GM20000 (cell line): ENCODE measurements around the gene SFTPD.

Experiments
- DNase-seq: peaks from one replicate; pipeline ENCODE4 v3.0.0; 2012; ENCODE audit warnings: low spot score
- TF ChIP-seq, protein P1 (sequence below): IDR thresholded peaks from 2 replicates; pipeline ENCODE4 v1.5.1; 2012; ENCODE audit warnings: mild to moderate bottlenecking, control low read depth; ENCODE audit errors: extremely low read depth, missing control alignments

The SFTPD gene

DNA sequence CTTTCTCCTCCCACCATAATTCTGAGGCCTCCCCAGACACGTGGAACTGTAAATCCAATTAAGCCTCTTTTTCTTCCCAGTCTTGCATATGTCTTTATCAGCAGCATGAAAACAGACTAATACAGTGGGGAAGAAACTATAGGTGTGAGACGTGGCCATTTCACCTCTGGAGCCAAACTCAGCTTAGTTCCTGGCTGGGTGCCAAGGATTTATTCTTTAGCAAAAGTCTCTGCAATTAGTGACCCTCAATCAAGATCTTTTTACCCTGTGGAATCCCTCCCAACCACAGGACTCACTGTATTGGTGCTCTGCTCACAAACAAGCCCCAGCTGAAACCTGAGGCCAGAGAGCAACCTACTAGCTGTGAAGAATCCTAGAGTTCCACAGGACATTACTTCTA is 28.1 kb upstream of the SFTPD start:
- TF ChIP-seq, protein P1, sequence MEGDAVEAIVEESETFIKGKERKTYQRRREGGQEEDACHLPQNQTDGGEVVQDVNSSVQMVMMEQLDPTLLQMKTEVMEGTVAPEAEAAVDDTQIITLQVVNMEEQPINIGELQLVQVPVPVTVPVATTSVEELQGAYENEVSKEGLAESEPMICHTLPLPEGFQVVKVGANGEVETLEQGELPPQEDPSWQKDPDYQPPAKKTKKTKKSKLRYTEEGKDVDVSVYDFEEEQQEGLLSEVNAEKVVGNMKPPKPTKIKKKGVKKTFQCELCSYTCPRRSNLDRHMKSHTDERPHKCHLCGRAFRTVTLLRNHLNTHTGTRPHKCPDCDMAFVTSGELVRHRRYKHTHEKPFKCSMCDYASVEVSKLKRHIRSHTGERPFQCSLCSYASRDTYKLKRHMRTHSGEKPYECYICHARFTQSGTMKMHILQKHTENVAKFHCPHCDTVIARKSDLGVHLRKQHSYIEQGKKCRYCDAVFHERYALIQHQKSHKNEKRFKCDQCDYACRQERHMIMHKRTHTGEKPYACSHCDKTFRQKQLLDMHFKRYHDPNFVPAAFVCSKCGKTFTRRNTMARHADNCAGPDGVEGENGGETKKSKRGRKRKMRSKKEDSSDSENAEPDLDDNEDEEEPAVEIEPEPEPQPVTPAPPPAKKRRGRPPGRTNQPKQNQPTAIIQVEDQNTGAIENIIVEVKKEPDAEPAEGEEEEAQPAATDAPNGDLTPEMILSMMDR, result no peak
- DNase-seq, result no peak

DNA sequence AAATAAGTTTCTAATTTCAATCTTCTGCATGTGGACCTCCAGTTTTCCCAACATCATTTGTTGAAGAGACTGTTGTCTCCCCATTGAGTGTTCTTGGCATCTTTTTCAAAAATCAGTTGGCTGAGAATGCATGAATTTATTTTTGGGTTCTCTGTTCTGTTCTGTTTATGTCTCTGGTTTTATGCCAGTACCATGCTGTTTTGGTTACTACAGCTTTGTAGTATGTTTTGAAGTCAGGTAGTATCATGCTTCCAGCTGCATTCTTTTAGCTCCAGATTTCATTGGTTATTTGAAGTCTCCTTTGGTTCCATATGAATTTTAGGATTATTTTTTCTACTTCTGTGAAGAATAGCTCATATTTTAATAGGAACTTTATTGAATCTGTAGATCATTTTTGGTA is 21.2 kb upstream of the SFTPD start:
- DNase-seq, result no peak
- TF ChIP-seq, protein P1, result no peak

DNA sequence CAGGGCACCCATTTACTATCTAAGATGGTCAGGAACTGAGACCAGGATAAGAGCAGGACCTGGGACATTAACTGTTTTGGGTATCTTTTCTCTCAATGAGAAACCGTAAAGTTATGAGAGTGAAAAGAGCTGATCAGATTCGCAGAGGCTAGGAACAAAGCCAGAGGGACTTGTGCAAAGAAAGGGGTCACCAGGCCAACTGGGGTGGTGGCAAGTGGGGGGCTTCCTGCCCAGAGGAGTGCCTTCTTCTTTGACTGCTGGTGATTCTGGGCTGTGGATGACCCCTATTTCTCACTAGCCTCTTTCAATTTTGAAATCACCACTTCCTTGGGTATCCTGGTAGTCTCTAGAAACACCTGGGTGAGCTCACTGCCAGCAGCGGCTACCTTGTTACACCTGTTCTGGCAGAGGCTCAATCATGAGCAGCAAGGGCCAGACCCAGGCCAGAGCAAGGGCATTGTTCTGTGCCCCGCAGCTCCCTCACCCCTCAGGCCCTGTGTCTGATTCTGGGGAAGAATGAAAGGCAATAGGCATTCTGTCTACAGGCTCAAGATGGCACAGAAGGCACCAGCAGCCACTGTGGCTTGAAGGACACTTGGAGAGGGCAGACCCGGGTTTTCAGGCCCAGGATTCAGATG is 999 bp downstream of the SFTPD start:
- DNase-seq, result no peak

DNA sequence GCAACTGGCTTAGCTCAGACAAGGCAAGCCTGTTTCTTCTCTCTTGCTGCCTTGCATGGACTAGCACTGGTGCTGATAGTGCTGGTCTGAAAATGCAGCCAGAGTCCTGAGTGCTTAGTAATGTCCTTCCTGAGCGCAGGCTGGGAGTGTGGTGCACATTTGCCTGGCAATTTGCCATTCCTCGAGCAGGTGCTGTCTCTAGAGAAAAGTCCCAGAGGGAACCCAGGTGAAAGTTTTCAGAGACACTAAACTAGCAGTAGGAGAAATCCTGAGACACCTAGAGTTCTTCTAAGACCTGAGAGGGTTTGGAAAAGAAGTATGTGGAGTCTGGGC is 1.9 kb downstream of the SFTPD start:
- no peak for DNase-seq
- TF ChIP-seq, protein P1, result no peak

More for the DNA sequence above, 999 bp downstream of the SFTPD start:
- TF ChIP-seq, protein P1, result no peak

DNA sequence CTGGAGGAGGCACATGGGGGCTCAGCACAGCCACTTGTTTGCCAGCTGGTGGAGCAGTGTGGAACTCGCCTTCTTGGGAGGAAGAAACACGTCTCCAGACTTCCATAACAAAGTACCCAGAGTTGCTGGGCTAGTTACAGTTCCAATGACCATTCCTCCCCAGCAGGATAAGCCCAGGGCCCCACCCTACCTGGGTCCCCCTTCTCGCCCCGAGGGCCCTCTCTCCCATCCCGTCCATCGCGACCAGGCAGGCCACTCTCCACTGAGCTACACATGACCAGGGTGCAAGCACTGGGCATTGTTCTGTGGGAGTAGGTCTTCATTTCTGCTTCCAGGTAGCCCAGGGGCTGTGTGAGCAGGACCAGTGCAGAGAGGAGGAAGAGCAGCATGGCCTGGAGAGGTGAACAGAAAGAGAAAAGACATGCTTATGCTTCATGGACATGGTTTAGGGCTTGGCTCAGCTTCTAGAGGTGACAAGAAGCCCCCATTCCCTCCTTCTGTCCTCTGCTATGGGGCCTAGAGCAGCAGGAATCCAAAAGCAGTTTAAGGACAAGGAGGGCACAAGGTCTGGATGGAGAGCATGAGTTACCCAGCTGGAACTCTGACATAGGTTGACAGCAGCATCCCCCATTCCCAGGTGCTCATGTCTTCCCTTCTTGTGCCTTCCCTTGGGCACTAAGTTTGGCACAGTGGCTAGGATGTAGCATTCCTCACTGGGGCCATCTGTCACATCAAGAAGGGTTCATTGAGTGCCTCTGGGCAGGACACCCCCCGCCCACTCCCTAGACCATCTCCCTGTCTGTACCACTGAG is 2.4 kb downstream of the SFTPD start:
- DNase-seq, result no peak
- TF ChIP-seq, protein P1, result no peak

DNA sequence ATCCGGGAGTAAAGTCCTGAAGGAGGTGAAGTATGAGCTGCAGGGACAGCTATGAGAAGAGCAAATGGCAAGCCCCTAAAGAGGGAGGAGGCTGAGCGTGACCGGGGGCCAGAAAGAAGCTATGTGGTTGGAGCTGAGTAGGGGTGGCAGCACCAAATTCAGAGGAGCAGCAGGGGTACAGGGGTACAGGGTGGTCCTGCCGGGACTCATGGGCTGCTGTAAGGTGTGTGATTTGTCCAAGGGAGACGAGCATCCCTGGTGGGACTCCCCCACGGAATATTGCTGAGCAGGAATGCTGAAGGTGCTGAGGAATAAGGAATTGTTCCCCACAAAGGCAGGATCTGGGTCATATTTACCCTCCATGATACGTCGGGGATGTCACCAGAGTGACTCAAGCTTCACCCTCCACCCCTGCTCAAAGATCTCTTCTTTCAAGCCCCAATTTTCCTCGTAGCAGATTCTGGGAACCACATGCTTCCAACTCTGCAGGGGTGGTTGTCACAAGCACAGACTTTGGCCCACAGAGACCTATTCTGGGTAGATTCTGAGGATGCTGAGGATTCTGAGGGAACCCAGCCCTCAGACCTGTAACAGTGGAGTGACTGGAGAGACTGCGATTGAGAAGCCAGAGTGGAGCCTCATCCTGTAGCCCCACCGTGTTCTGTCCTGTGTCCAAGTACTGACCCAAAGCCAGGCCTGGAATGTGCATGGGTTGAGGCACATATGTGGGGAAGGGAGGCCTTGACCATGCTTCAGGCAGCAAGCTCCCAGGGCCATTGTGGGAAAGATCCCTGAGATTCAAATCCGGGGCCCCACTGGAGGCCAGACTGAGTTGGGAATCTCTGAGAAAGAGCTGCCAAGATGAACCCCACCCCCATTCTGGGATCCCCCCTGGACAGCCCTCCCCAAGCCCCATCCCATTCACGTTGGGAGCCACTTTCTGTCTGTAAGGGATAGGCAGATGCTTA is 4.2 kb downstream of the SFTPD start:
- DNase-seq, result no peak
- TF ChIP-seq, protein P1, result no peak

DNA sequence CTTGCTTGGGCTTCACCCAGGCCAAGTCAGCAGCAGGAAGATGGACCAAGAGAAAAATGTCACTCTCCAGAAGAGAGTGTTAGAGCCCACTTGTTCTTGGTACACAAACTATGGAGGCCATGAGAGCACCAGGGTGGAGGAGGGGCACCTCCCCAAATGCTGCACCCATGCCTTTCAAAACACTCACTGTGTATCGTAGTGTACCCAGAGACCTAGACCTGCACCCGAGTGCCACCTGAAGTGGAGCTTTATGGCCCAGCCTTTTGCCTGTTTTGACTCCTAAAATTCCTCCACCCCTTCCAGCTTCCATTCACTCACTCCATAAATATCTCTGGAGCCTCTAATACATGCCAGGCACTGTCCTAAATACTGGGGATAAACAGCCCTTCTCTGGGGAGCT is 5.0 kb downstream of the SFTPD start:
- TF ChIP-seq, protein P1, result no peak
- DNase-seq, result no peak
